ENCODE results near the gene TBC1D1.
"Not testable (repeated sequence)": the region's sequence is repeated elsewhere in the genome, so short reads cannot be mapped to it uniquely, and the experiment has no call there.

TBC1D1 gene

GRCh38 chr4:38008571-38009021 is 117.7 kb downstream of the TBC1D1 start:
- in situ Hi-C loops (cut with HindIII; ENCODE audit: low sequenced_read_pairs): no loop called here

DNA sequence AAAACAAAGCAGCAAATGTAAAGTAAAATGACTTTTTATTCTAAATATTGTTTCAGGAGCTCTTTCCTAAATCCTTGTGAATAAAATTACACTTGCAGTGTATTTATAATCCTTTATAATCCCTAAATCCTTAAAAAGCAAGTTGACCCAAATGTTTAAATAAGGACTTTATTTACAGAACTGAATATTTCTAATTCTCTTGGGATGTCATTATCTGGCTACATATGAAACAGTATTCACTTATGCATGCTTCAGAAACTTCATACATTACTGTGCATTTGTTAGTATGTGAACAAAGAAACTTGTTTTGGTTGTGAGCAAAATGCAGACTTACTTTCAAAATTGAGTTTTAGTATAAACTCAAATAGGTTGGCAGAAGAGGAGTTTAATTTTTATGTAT is 118.5 kb downstream of the TBC1D1 start:
- in situ Hi-C loops (cut with HindIII; ENCODE audit: low sequenced_read_pairs): no loop called here

- in situ Hi-C loops (cut with HindIII; ENCODE audit: low sequenced_read_pairs): no loop called here
These were observed 119.1 kb downstream of the TBC1D1 start for GRCh38 chr4:38009949-38010348.

DNA sequence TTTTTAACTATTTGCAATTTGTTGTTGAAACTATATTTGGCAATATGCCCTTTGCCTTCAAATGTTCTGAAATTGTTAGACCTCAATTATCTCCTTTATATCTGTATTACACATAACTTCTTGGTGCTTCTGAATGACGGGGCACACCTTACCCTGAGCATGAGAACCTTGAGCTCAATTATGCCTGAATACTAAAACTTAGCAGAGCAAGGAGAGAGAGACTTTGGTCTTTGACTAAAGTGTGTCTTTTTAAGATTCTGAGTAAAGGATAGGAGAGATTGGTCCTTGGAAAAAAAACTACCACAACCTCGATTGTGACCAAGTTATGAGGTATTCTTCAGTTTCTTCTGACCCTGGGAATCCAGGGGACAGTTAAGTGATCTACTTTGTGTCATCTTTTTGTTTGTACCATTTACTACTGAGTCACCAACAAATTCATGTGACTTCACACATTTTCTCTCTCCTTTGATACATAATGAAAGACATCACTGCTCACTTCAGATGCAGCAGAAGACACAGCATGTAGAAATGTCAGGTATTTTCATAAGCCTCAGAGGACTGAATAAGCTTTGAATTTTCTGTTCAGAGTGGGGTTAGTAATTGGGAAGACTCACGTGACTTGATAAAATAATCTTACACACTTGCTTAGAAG is 120.8 kb downstream of the TBC1D1 start:
- in situ Hi-C loops (cut with HindIII; ENCODE audit: low sequenced_read_pairs): no loop called here

DNA sequence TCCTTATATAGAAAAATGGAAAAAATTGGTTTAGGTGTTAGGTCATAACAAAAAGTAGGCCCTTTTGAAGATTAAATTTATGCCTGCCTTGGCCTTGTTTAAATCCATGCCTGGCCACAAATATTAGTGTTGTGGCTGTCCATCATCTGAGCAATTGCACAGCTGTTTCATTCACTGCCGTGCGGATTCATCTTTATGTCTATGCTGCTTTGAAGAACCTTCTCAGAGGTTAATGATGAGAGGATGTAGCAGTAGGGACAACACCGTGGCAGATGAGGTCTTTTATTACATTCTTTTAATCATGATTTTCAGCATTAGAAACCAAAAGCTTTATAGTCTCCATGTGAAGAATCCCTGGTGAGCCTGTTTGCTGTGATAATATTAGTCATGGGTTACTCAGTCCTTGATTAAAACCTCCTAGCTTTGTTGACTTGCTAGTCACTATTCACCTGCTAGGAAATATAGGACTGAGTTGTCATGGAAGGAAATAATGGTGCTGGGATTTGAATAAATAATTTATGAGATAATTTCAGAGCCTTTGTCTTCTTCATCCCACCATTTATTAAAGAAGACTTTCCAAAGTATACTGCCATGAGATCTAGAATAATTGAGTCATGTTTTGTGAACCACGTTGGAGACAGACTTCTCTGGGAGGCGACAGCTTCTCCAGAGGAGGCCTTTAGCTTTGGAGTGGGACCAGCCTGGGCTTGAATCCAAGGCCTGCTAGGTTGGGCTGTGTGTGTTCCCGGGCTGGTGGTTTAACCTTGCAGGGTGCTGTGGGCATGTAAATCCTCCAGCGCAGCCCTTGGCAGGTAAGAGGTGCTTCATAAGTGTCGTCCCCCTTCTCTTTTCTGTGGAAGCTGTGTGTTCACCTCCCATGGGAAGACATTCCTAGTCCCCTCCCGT is 122.8 kb downstream of the TBC1D1 start:
- in situ Hi-C loops (cut with HindIII; ENCODE audit: low sequenced_read_pairs): no loop called here

DNA sequence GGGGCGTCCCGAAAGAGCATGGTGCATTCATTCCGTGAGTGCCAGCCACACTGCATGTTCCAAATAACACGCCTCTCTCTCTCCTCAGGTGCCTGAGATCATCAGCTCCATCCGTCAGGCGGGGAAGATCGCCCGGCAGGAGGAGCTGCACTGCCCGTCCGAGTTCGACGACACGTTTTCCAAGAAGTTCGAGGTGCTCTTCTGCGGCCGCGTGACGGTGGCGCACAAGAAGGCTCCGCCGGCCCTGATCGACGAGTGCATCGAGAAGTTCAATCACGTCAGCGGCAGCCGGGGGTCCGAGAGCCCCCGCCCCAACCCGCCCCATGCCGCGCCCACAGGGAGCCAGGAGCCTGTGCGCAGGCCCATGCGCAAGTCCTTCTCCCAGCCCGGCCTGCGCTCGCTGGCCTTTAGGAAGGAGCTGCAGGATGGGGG is 123.6 kb downstream of the TBC1D1 start:
- in situ Hi-C loops (cut with HindIII; ENCODE audit: low sequenced_read_pairs): no loop called here

- in situ Hi-C loops (cut with HindIII; ENCODE audit: low sequenced_read_pairs): no loop called here
These were observed 125.1 kb downstream of the TBC1D1 start for GRCh38 chr4:38015886-38016515.

DNA sequence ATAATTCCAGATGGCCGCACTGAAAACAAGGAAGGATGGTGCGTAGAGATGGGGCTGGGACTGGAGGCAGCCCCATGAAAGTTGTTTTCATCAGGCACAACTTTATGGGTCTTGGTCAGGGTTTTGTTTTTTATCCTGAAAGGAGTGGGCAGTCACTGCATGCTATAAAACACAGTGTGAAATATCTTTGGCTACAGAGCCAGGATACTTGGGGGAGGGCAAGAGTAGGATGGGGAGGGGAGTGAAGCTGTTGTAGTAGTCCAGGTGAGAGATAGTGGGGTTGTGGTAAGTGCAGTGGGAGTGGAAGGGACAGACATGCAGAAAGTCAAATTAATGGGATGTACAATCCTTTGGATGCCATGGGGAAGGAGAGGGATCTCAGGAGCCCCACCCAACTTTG is 125.8 kb downstream of the TBC1D1 start:
- in situ Hi-C loops (cut with HindIII; ENCODE audit: low sequenced_read_pairs): no loop called here

DNA sequence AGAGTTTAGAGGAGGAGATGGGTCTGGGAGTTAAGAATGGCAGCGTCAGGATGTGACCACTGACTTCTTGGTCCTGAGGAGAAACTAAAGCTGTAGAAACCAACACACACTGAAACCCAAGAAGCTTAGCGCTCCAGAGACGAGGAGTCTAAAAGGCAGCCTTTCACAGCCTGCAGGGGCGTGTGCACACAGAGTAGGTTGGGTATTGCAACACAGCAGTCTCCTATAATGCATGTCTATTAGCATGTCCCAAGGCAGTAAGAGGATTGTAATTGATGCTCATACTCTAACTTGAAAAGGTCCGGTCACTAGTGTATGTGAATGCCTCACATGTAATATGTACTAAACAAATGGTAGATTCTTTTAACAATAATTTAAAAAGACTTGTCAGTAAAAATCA is 126.7 kb downstream of the TBC1D1 start:
- in situ Hi-C loops (cut with HindIII; ENCODE audit: low sequenced_read_pairs): no loop called here

GRCh38 chr4:38020386-38020785 is 129.5 kb downstream of the TBC1D1 start:
- in situ Hi-C loops (cut with HindIII; ENCODE audit: low sequenced_read_pairs): no loop called here

DNA sequence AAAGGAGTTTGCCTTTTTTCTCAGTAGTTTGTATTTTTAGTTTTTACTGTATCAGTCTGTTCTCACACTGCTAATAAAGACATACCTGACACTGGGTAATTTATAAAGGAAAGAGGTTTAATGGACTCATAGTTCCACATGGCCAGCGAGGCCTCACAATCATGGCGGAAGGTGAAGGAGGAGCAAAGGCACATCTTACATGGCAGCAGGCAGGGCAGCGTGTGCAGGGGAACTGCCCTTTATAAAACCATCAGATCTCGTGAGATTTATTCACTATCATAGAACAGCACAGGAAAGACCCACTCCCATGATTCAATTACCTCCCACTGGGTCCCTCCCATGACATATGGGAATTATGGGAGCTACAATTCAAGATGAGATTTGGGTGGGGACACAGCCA is 130.1 kb downstream of the TBC1D1 start:
- in situ Hi-C loops (cut with HindIII; ENCODE audit: low sequenced_read_pairs): not testable (repeated sequence)

- in situ Hi-C loops (cut with HindIII; ENCODE audit: low sequenced_read_pairs): no loop called here
These were observed 130.9 kb downstream of the TBC1D1 start for GRCh38 chr4:38021751-38022150.

GRCh38 chr4:38023347-38024205 is 132.7 kb downstream of the TBC1D1 start:
- in situ Hi-C loops (cut with HindIII; ENCODE audit: low sequenced_read_pairs): no loop called here

- in situ Hi-C loops (cut with HindIII; ENCODE audit: low sequenced_read_pairs): no loop called here
These were observed 133.3 kb downstream of the TBC1D1 start for GRCh38 chr4:38024206-38024509.

- in situ Hi-C loops (cut with HindIII; ENCODE audit: low sequenced_read_pairs): no loop called here
These were observed 134.8 kb downstream of the TBC1D1 start for GRCh38 chr4:38025665-38026064.

- in situ Hi-C loops (cut with HindIII; ENCODE audit: low sequenced_read_pairs): no loop called here
These were observed 135.4 kb downstream of the TBC1D1 start for GRCh38 chr4:38026158-38026740.

GRCh38 chr4:38030023-38030422 is 139.1 kb downstream of the TBC1D1 start:
- in situ Hi-C loops (cut with HindIII; ENCODE audit: low sequenced_read_pairs): no loop called here

DNA sequence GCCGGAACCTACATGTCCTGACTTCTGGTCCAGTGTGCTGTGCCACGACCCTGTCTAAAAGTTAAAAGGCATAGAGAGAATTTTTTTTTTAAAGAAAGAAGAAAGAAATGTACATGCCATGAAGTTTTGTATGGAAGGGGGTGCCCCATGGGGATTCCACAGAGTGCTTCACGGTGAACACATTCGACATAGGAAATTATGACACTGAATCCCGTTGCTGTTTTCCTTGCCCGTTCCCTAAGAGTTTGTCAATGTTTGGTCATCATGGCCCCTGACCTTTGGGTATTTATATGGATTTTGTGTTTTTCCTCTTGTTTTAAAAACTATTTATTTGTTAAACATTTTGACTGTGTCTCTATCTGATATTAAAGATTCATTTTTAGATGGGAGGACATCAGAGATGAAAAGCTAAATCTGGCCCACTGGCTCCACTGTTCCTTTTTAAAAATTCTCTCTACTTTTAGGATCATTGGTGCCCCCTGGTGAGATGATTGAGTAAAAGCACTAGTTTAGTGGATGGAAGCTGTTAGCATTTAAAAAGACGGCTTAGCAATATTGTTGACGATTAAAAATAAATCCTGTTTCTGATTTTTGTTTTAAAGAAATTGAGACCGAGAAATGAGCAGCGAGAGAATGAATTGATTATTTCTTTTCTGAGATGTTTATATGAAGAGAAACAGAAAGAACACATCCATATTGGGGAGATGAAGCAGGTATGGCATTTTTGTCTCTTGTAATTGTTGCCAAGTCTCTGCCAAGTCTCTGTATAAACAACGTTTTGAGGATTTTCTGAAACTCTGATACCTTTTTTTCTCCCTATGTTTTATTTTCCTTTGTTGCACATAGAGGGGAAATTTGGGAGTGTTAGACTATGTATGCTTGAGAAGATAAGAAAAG is 144.3 kb downstream of the TBC1D1 start:
- in situ Hi-C loops (cut with HindIII; ENCODE audit: low sequenced_read_pairs): no loop called here

DNA sequence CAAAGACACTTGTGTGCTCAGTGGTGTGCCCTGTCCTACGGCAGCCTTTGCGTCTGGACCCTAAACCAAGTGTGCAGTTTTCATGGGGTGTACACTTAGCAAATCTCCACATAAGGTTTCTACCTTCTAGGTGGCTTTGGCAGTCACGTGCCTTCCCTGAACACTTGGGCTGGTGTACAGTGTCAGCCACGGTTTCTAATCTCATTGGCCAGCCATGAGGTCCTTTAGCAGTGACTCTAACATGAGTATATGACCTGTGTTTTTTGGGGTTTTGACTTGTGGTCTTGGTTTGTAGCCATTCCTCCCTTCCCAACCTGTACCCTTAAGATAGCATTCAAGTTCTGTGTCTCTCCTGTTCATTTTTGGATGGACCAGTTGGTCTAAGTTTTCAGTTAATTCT is 145.7 kb downstream of the TBC1D1 start:
- in situ Hi-C loops (cut with HindIII; ENCODE audit: low sequenced_read_pairs): no loop called here

DNA sequence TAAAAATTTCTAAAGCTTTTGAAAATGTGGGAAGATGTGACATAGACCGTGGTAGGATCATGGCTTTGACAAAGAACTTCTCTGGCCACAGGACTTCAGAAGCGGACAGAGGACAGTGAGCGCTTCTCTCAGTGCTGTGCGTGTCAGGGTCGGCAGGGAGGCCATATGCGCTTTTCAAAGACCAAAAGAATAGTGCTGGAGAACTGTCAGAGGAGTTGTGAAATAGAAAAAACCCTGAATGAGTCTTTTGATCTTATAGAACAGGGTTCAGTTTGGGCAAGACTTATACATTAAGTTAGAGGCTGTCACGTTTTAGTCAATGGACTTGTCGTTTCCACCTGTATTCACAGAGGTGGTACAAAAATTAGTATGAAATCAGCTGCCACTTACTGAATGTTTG is 146.7 kb downstream of the TBC1D1 start:
- in situ Hi-C loops (cut with HindIII; ENCODE audit: low sequenced_read_pairs): no loop called here
